CD4-positive, alpha-beta T cell (primary cell): ENCODE results near the gene IGFBP7. TPM values are rescaled to one million over a fixed set of nuclear protein-coding genes. Genes with fewer than 3 reads are reported as not detected.

Source experiments
- ATAC-seq: fragments of 200-7000 bp; cut with Tn5 transposase; one replicate; pipeline ENCODE4 v1.10.0; 2022; ENCODE audit warnings: mild to moderate bottlenecking; ENCODE audit not compliant: poor library complexity
- CTCF ChIA-PET: fragments of 350-600 bp; sonication (Branson Sonifier 250); formaldehyde crosslinking; loops from one replicate; lab custom pipeline; 2021; ENCODE audit warnings: antibody characterized with exemption, inconsistent platforms; lab: Charles Lee
- POLR2A ChIA-PET: fragments of 350-600 bp; sonication (Branson Sonifier 250); formaldehyde crosslinking; loops from one replicate; lab custom pipeline; 2021; ENCODE audit warnings: antibody characterized with exemption, inconsistent platforms; lab: Charles Lee
- DNase-seq, 14 experiments: peaks; one replicate each; pipeline ENCODE4 v3.0.0-alpha.2; 2013 to 2020; ENCODE audit warnings: mixed read lengths in 2 of 14
- H3K27ac ChIP-seq, 2 donors: one replicate each; pipeline versions ENCODE4 v1.5.1 to v1.7.0; 2013; ENCODE audit warnings: low read length in 2 of 2, low read depth in 1 of 2, mild to moderate bottlenecking in 1 of 2
- H3K27me3 ChIP-seq, 2 experiments: 1 replicate in 1 of 2; 2 replicates in 1 of 2; pipeline versions ENCODE4 v1.6.1 to v1.7.0; 2013; ENCODE audit warnings: low read length in 2 of 2, control low read depth in 1 of 2, mild to moderate bottlenecking in 1 of 2, moderate library complexity in 1 of 2; ENCODE audit not compliant: insufficient read depth in 2 of 2, control insufficient read depth in 1 of 2
- H3K36me3 ChIP-seq: one replicate; pipeline ENCODE4 v1.6.1; 2013; ENCODE audit warnings: low read length, control low read depth; ENCODE audit not compliant: insufficient read depth
- H3K4me1 ChIP-seq: one replicate; pipeline ENCODE4 v1.6.1; 2013; ENCODE audit warnings: low read length, control low read depth; ENCODE audit not compliant: insufficient read depth
- H3K4me3 ChIP-seq: one replicate; pipeline ENCODE4 v1.5.1; 2013; ENCODE audit warnings: mild to moderate bottlenecking, low read length, moderate library complexity
- H3K9me3 ChIP-seq, 2 experiments: 1 replicate in 1 of 2; 2 replicates in 1 of 2; pipeline versions ENCODE4 v1.6.1 to v1.7.0; 2013; ENCODE audit warnings: low read length in 2 of 2, mild to moderate bottlenecking in 2 of 2, control low read depth in 1 of 2, moderate library complexity in 1 of 2; ENCODE audit not compliant: control insufficient read depth in 1 of 2, insufficient read depth in 1 of 2
- H3K27ac Mint-ChIP-seq: one replicate; pipeline ENCODE4 v1.8.0; 2020; ENCODE audit warnings: mixed read lengths
- H3K27me3 Mint-ChIP-seq: one replicate; pipeline ENCODE4 v1.8.0; 2021; ENCODE audit warnings: mixed read lengths
- H3K36me3 Mint-ChIP-seq: one replicate; pipeline ENCODE4 v1.8.0; 2021; ENCODE audit warnings: low read depth, mixed read lengths
- H3K4me1 Mint-ChIP-seq: one replicate; pipeline ENCODE4 v1.8.0; 2021; ENCODE audit warnings: low read depth, mixed read lengths
- H3K4me3 Mint-ChIP-seq: one replicate; pipeline ENCODE4 v1.8.0; 2020; ENCODE audit warnings: mild to moderate bottlenecking, mixed read lengths
- H3K9me3 Mint-ChIP-seq: one replicate; pipeline ENCODE4 v1.8.0; 2020; ENCODE audit warnings: mixed read lengths
- CTCF ChIP-seq: fragments of 200-600 bp; IDR thresholded peaks from one replicate; pipeline ENCODE4 v1.8.0; 2022; ENCODE audit warnings: antibody characterized with exemption, mild to moderate bottlenecking
- intact Hi-C, 2 experiments: fragments of 100-400 bp; cut with DNase I in 1 of 2; cut with micrococcal nuclease in 1 of 2; formaldehyde crosslinking; loops; one replicate each; pipeline versions ENCODE4 v1.15.1 to v1.9.0; 2023 to 2025; cut with DNase I, micrococcal nuclease
- total RNA-seq, 174 experiments: library from RNA in 2 of 174; stranded (reverse) in 2 of 174; gene quantifications; one replicate each; pipeline ENCODE4 v1.2.3 and lab custom pipeline; 2021 to 2026

IGFBP7 gene
- total RNA-seq, 2 experiments from 2014 or later, result 0.45 TPM; not detected in 1

- intact Hi-C loops, result no loop called here
- no peak for TF ChIP-seq CTCF
- H3K4me1 ChIP-seq, result no peaks in the 10 kb centered on the region
- H3K36me3 ChIP-seq, result no peaks in the 10 kb centered on the region
- DNase-seq, result no peak
- H3K27ac ChIP-seq, result no peak overlapping the region
- H3K9me3 ChIP-seq, result no peaks in the 10 kb centered on the region
- ChIA-PET CTCF (no interaction called here), POLR2A (no interaction called here)
- no peak overlapping the region for H3K4me3 Mint-ChIP-seq
- H3K36me3 Mint-ChIP-seq, result no peaks in the 10 kb centered on the region
- no peaks in the 10 kb centered on the region for H3K9me3 Mint-ChIP-seq
- H3K27ac Mint-ChIP-seq, result no peak overlapping the region
- no peak for ATAC-seq
- H3K4me1 Mint-ChIP-seq, result no peaks in the 10 kb centered on the region
- H3K27me3 Mint-ChIP-seq, result peaks cover 25% of the 10 kb centered on the region
- no peaks in the 10 kb centered on the region for H3K27me3 ChIP-seq
- no peak overlapping the region for H3K4me3 ChIP-seq
Observed at GRCh38 chr4:57080781-57081650, 29.2 kb downstream of the IGFBP7 start.

GRCh38 chr4:57078685-57079521 is 31.3 kb downstream of the IGFBP7 start:
- POLR2A ChIA-PET, result no interaction called here
- no peaks in the 10 kb centered on the region for H3K36me3 Mint-ChIP-seq
- ATAC-seq (no peak), DNase-seq (no peak)
- H3K27me3 Mint-ChIP-seq, result peaks cover 22% of the 10 kb centered on the region
- no peak for TF ChIP-seq CTCF
- Histone ChIP-seq H3K4me3 (no peak overlapping the region), H3K27ac (no peak overlapping the region), H3K9me3 (no peaks in the 10 kb centered on the region), H3K27me3 (no peaks in the 10 kb centered on the region), H3K4me1 (no peaks in the 10 kb centered on the region), H3K36me3 (no peaks in the 10 kb centered on the region)
- intact Hi-C loops, result no loop called here
- H3K27ac Mint-ChIP-seq, result no peak overlapping the region
- CTCF ChIA-PET, result no interaction called here
- H3K4me3 Mint-ChIP-seq, result no peak overlapping the region
- H3K9me3 Mint-ChIP-seq, result no peaks in the 10 kb centered on the region
- no peaks in the 10 kb centered on the region for H3K4me1 Mint-ChIP-seq

GRCh38 chr4:57077550-57078343 is 32.4 kb downstream of the IGFBP7 start:
- no peak for TF ChIP-seq CTCF
- H3K36me3 Mint-ChIP-seq, result no peaks in the 10 kb centered on the region
- H3K4me3 ChIP-seq, result no peak overlapping the region
- POLR2A ChIA-PET, result no interaction called here
- intact Hi-C loops, result no loop called here
- no peak for ATAC-seq
- H3K4me1 Mint-ChIP-seq, result no peaks in the 10 kb centered on the region
- H3K4me1 ChIP-seq, result no peaks in the 10 kb centered on the region
- H3K36me3 ChIP-seq, result no peaks in the 10 kb centered on the region
- no peak overlapping the region for H3K4me3 Mint-ChIP-seq
- CTCF ChIA-PET, result no interaction called here
- no peak overlapping the region for H3K27ac ChIP-seq
- H3K9me3 ChIP-seq, result no peaks in the 10 kb centered on the region
- no peak for DNase-seq
- H3K27ac Mint-ChIP-seq, result no peak overlapping the region
- H3K27me3 ChIP-seq, result no peaks in the 10 kb centered on the region
- no peaks in the 10 kb centered on the region for H3K9me3 Mint-ChIP-seq
- H3K27me3 Mint-ChIP-seq, result peaks cover 22% of the 10 kb centered on the region
